K562 (cell line): ENCODE results near the gene JUND. TPM values are rescaled to one million over a fixed set of nuclear protein-coding genes. Genes with fewer than 3 reads are reported as not detected.

Source experiments
- CHCHD3 ChIP-seq: fragments of 250-450 bp; sonication (Bioruptor Pico); IDR thresholded peaks from 2 replicates; pipeline ENCODE4 v2.1.2; 2022; ENCODE audit warnings: mild to moderate bottlenecking
- DPF2 ChIP-seq: fragments of 450-650 bp; IDR thresholded peaks from 2 replicates; pipeline ENCODE4 v1.6.1; 2016
- HIVEP1 ChIP-seq: fragments of 250-450 bp; sonication (Bioruptor Pico); IDR thresholded peaks from 2 replicates; pipeline ENCODE4 v1.4.0; 2020; ENCODE audit warnings: mild to moderate bottlenecking
- KAT7 ChIP-seq: sonication (generic); formaldehyde crosslinking; IDR thresholded peaks from 2 replicates; pipeline ENCODE4 v1.8.0; 2022; ENCODE audit warnings: missing genetic modification reagents, mild to moderate bottlenecking, borderline replicate concordance
- MED1 ChIP-seq: sonication (generic); formaldehyde crosslinking; IDR thresholded peaks from 2 replicates; pipeline ENCODE4 v1.8.1; 2023; ENCODE audit warnings: missing genetic modification reagents, borderline replicate concordance
- NR3C1 ChIP-seq: sonication (generic); formaldehyde crosslinking; IDR thresholded peaks from 2 replicates; pipeline ENCODE4 v1.8.1; 2022; ENCODE audit warnings: missing genetic modification reagents
- PATZ1 ChIP-seq: fragments of 250-450 bp; sonication (Bioruptor Pico); IDR thresholded peaks from 2 replicates; pipeline ENCODE4 v1.5.0; 2020; ENCODE audit warnings: mild to moderate bottlenecking, borderline replicate concordance
- REST ChIP-seq, 2 experiments: fragments of 450-650 bp; formaldehyde crosslinking in 1 of 2; IDR thresholded peaks; 2 replicates each; pipeline versions ENCODE4 v1.4.0 to v1.6.1; 2014 to 2020; ENCODE audit warnings: mild to moderate bottlenecking in 2 of 2, borderline replicate concordance in 1 of 2, low read depth in 1 of 2
- SRSF7 ChIP-seq: fragments of 200-400 bp; formaldehyde crosslinking; optimal IDR thresholded peaks from 2 replicates; pipeline ENCODE3; 2017; ENCODE audit warnings: mild to moderate bottlenecking, low read depth, low read length
- STAG1 ChIP-seq: sonication (generic); formaldehyde crosslinking; IDR thresholded peaks from 2 replicates; pipeline ENCODE4 v1.5.0; 2020; ENCODE audit warnings: missing genetic modification reagents, borderline replicate concordance
- polyA plus RNA-seq, 8 experiments: library from polyadenylated mRNA; depleted of rRNA in 4 of 8; stranded (reverse) in 5 of 8; unstranded in 3 of 8; fragments of >200 nt; fragmentation: Nextera tagmentation in 2 of 8; fragmentation: Illumina TruSeq in 1 of 8; extraction: Ambion mirVana in 2 of 8; extraction: Trizol in 1 of 8; gene quantifications; 2 replicates each; pipeline versions ENCODE4 v1.2.1 to v1.2.3, GENCODE V29; 2011 to 2014; ENCODE audit warnings: inconsistent platforms in 1 of 8, missing spikeins in 1 of 8
- total RNA-seq, 7 experiments: library from RNA; depleted of rRNA in 6 of 7; stranded (reverse); fragments of >200 nt in 6 of 7; fragmentation: Illumina TruSeq in 2 of 7; extraction: Trizol in 2 of 7; gene quantifications; 2 replicates each; pipeline versions ENCODE4 v1.2.1 to v1.2.3, GENCODE V29; 2011 to 2021; ENCODE audit warnings: low replicate concordance in 1 of 7
- TF ChIP-seq, protein P1 (sequence below): fragments of 250-450 bp; sonication (Bioruptor Pico); IDR thresholded peaks from 2 replicates; pipeline ENCODE4 v1.5.0; 2021; ENCODE audit warnings: mild to moderate bottlenecking, borderline replicate concordance

Gene JUND
- total and polyA plus RNA-seq, 9 of the 15 experiments (the other 6 are each of a cell fraction or from before 2014, with no cell fraction given) = 6.4 to 286 (median 42.3) TPM

DNA sequence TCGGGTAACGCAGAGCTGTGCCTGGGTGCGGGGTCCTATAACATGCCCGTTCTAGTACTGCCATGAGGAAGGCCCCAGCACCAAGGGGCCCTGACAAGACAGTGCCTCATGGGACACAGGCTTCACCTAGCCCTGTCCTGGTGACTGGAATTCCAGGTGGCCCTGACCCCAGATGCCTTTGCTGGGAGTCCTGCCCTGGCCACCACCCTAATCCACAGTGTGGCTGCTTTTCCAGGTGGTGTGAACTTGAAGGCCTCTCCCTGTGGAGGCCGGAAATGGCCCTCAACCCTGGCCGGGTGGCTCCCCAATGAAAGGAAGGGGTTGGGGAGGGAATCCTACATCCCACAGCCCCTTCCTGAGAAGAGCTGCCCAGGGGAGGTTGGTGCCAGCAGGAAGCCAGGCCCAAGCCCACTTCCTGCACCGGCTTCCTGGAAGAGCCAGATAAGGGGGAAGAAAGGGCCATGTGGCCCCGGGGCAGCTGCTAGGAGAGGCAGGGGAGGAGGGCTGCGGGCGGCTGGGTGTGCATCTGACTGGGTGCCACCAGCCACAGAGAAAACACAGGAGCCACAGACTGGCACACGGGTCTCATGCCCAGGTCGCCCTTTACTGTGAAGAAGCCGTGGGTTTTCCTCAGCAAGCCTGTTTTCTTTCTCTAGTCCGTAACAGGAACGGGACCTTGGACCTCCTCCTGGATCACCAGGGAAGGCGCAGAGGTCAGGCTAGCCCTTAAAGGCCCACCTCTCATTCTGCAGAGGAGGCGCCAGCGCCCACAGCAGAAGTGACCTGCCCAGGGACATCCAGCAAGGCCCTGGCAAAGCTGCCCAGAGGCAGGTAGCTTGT is 36.8 kb upstream of the JUND start (continued):
- TF ChIP-seq REST (IDR thresholded peaks at IDR 0.05; ENCODE audit: borderline replicate concordance) (peak; percentile 14; the same call in 1 of the 2 replicates), REST (CRISPR knock-in tag; IDR thresholded peaks at IDR 0.05; ENCODE audit: low read depth) (no peak), HIVEP1 (CRISPR knock-in tag) (no peak), MED1 (CRISPR knock-in tag) (no peak), KAT7 (peak; percentile 47), STAG1 (no peak), DPF2 (peak; percentile 62), CHCHD3 (CRISPR knock-in tag) (no peak), SRSF7 (no peak), NR3C1 (no peak), PATZ1 (peak; percentile 68; the same call in 1 of the 2 replicates)
- TF ChIP-seq, protein P1, sequence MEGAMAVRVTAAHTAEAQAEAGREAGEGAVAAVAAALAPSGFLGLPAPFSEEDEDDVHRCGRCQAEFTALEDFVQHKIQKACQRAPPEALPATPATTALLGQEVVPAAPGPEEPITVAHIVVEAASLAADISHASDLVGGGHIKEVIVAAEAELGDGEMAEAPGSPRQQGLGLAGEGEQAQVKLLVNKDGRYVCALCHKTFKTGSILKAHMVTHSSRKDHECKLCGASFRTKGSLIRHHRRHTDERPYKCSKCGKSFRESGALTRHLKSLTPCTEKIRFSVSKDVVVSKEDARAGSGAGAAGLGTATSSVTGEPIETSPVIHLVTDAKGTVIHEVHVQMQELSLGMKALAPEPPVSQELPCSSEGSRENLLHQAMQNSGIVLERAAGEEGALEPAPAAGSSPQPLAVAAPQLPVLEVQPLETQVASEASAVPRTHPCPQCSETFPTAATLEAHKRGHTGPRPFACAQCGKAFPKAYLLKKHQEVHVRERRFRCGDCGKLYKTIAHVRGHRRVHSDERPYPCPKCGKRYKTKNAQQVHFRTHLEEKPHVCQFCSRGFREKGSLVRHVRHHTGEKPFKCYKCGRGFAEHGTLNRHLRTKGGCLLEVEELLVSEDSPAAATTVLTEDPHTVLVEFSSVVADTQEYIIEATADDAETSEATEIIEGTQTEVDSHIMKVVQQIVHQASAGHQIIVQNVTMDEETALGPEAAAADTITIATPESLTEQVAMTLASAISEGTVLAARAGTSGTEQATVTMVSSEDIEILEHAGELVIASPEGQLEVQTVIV (CRISPR knock-in tag) = no peak
